ENCODE measurements around the gene TXNDC16. TPM values are rescaled to one million over a fixed set of nuclear protein-coding genes. Genes with fewer than 3 reads are reported as not detected.

Gene TXNDC16
- total RNA-seq, 2 experiments from 2014 or later: 4.0 to 5.2 TPM

- ChIA-PET POLR2A (no interaction called here), CTCF (interaction anchor here (0.6 to 0.9 kb wide), 2 partner anchors 35 to 652 kb away, joined by 3 read pairs; no protein-coding TSS in a partner anchor)
- Mint-ChIP-seq H3K4me1 (no peaks in the 10 kb centered on the region), H3K4me3 (no peak overlapping the region), H3K9me3 (ENCODE audit: low read depth) (no peaks in the 10 kb centered on the region), H3K27me3 (peaks cover 6% of the 10 kb centered on the region), H3K27ac (no peak overlapping the region), H3K36me3 (ENCODE audit: low read depth) (no peaks in the 10 kb centered on the region)
- ATAC-seq (peak; percentile 73), DNase-seq (no peak)
- intact Hi-C loops (cut with DNase I, micrococcal nuclease): no loop called here
Observed at GRCh38 chr14:52563120-52563519, 10.8 kb upstream of the TXNDC16 start.

GRCh38 chr14:52558688-52559087 lies 6.4 kb upstream of the TXNDC16 start:
- no peaks in the 10 kb centered on the region for H3K9me3 Mint-ChIP-seq (ENCODE audit: low read depth)
- no peak overlapping the region for H3K27ac Mint-ChIP-seq
- ChIA-PET CTCF (no interaction called here), POLR2A (no interaction called here)
- intact Hi-C loops (cut with DNase I, micrococcal nuclease): loop anchor here in 1 of 2 experiments (10.0 kb wide), 1 partner anchor 1464 kb away; the partner anchor contains the start of gene TRIM9
- peaks cover 6% of the 10 kb centered on the region for H3K27me3 Mint-ChIP-seq
- H3K36me3 Mint-ChIP-seq (ENCODE audit: low read depth): no peaks in the 10 kb centered on the region
- ATAC-seq (no peak), DNase-seq (no peak)
- no peak overlapping the region for H3K4me3 Mint-ChIP-seq
- peaks cover under 1% of the 10 kb centered on the region for H3K4me1 Mint-ChIP-seq

- Mint-ChIP-seq H3K4me3 (peak overlapping the region; percentile 85), H3K4me1 (peaks cover 18% of the 10 kb centered on the region), H3K9me3 (ENCODE audit: low read depth) (no peaks in the 10 kb centered on the region), H3K36me3 (ENCODE audit: low read depth) (no peaks in the 10 kb centered on the region), H3K27me3 (peaks cover 4% of the 10 kb centered on the region), H3K27ac (peak overlapping the region; percentile 83)
- intact Hi-C loops (cut with DNase I, micrococcal nuclease): loop anchor here in 1 of 2 experiments (2.0 to 10.0 kb wide), 6 partner anchors 23 to 1843 kb away; partner anchors contain the start of genes CDKN3, PTGER2, TMX1 and TRIM9
- ChIA-PET CTCF (interaction anchor here (0.6 to 1.3 kb wide), 5 partner anchors 12 to 1870 kb away, joined by 3 to 4 read pairs (median 3); no protein-coding TSS in a partner anchor), POLR2A (interaction anchor here (0.6 kb wide), 1 partner anchor 163 kb away, joined by 10 read pairs; no protein-coding TSS in a partner anchor)
- peak; percentile 91 for DNase-seq
- no peak for ATAC-seq
Observed at GRCh38 chr14:52553671-52554575, 1.6 kb upstream of the TXNDC16 start.

GRCh38 chr14:52553002-52553670 lies 831 bp upstream of the TXNDC16 start:
- ATAC-seq (peak; percentile 10), DNase-seq (peak; percentile 65)
- ChIA-PET CTCF (interaction anchor here (0.6 to 1.9 kb wide), 6 partner anchors 61 to 575 kb away, joined by 3 to 7 read pairs (median 3); partner anchors contain the start of gene PTGDR), POLR2A (interaction anchor here (0.6 to 1.0 kb wide), 2 partner anchors 10 to 164 kb away, joined by 5 to 10 read pairs; no protein-coding TSS in a partner anchor)
- Mint-ChIP-seq H3K27ac (no peak overlapping the region), H3K36me3 (ENCODE audit: low read depth) (no peaks in the 10 kb centered on the region), H3K9me3 (ENCODE audit: low read depth) (no peaks in the 10 kb centered on the region), H3K4me1 (peaks cover 18% of the 10 kb centered on the region), H3K27me3 (peaks cover 4% of the 10 kb centered on the region), H3K4me3 (peak overlapping the region; percentile 85)
- intact Hi-C loops (cut with DNase I, micrococcal nuclease): loop anchor here in 1 of 2 experiments (2.0 to 10.0 kb wide), 6 partner anchors 22 to 1844 kb away; partner anchors contain the start of genes CDKN3, PTGER2, TMX1 and TRIM9

- intact Hi-C loops (cut with DNase I, micrococcal nuclease): loop anchor here (1.0 to 10.0 kb wide), 14 partner anchors 21 to 1845 kb away; partner anchors contain the start of genes GNPNAT1 (in 2 of the 2), PSMC6 (in 2 of the 2), STYX (in 2 of the 2) and CDKN3 (in 1 of the 2)
- ChIA-PET CTCF (interaction anchor here (0.6 to 1.9 kb wide), 8 partner anchors 10 to 252 kb away, joined by 3 to 7 read pairs (median 3); no protein-coding TSS in a partner anchor), POLR2A (interaction anchor here (0.6 to 1.0 kb wide), 2 partner anchors 8 to 358 kb away, joined by 5 to 7 read pairs; no protein-coding TSS in a partner anchor)
- DNase-seq (no peak), ATAC-seq (no peak)
- peak overlapping the region; percentile 86 for H3K27ac Mint-ChIP-seq
- peaks cover 18% of the 10 kb centered on the region for H3K4me1 Mint-ChIP-seq
- H3K4me3 Mint-ChIP-seq: peak overlapping the region; percentile 77
- no peaks in the 10 kb centered on the region for H3K9me3 Mint-ChIP-seq (ENCODE audit: low read depth)
- no peaks in the 10 kb centered on the region for H3K36me3 Mint-ChIP-seq (ENCODE audit: low read depth)
- H3K27me3 Mint-ChIP-seq: peaks cover 3% of the 10 kb centered on the region
Observed at GRCh38 chr14:52551696-52552062, 626 bp downstream of the TXNDC16 start.

GRCh38 chr14:52551205-52551604 lies 1.1 kb downstream of the TXNDC16 start:
- no peak for ATAC-seq
- CTCF ChIA-PET: interaction anchor here (0.6 to 1.9 kb wide), 3 partner anchors 15 to 251 kb away, joined by 3 to 7 read pairs (median 3); no protein-coding TSS in a partner anchor
- Mint-ChIP-seq H3K27ac (peak overlapping the region; percentile 86), H3K4me1 (peaks cover 18% of the 10 kb centered on the region), H3K36me3 (ENCODE audit: low read depth) (no peaks in the 10 kb centered on the region), H3K4me3 (peak overlapping the region; percentile 77), H3K9me3 (ENCODE audit: low read depth) (no peaks in the 10 kb centered on the region), H3K27me3 (peaks cover 3% of the 10 kb centered on the region)
- intact Hi-C loops (cut with DNase I, micrococcal nuclease): loop anchor here in 1 of 2 experiments (5.0 to 10.0 kb wide), 3 partner anchors 239 to 1456 kb away; partner anchors contain the start of genes PTGER2, TMX1 and TRIM9
- no peak for DNase-seq
- POLR2A ChIA-PET: interaction anchor here (0.6 to 1.0 kb wide), 2 partner anchors 235 to 357 kb away, joined by 7 read pairs; no protein-coding TSS in a partner anchor

GRCh38 chr14:52550661-52551060 lies 1.6 kb downstream of the TXNDC16 start:
- POLR2A ChIA-PET: interaction anchor here (1.0 kb wide), 1 partner anchor 234 kb away, joined by 7 read pairs; no protein-coding TSS in a partner anchor

GRCh38 chr14:52547526-52547925 lies 4.8 kb downstream of the TXNDC16 start:
- H3K9me3 Mint-ChIP-seq (ENCODE audit: low read depth): no peaks in the 10 kb centered on the region
- ChIA-PET CTCF (no interaction called here), POLR2A (no interaction called here)
- no peaks in the 10 kb centered on the region for H3K36me3 Mint-ChIP-seq (ENCODE audit: low read depth)
- H3K4me1 Mint-ChIP-seq: peaks cover 16% of the 10 kb centered on the region
- no peak for ATAC-seq
- no peak overlapping the region for H3K27ac Mint-ChIP-seq
- DNase-seq: no peak
- no peak overlapping the region for H3K4me3 Mint-ChIP-seq
- intact Hi-C loops (cut with DNase I, micrococcal nuclease): no loop called here
- no peaks in the 10 kb centered on the region for H3K27me3 Mint-ChIP-seq

More at GRCh38 chr14:52550661-52551060, 1.6 kb downstream of the TXNDC16 start:
- CTCF ChIA-PET: interaction anchor here (0.6 to 1.0 kb wide), 2 partner anchors 15 to 230 kb away, joined by 3 read pairs; no protein-coding TSS in a partner anchor
- no peaks in the 10 kb centered on the region for H3K9me3 Mint-ChIP-seq (ENCODE audit: low read depth)
- DNase-seq (no peak), ATAC-seq (no peak)
- peak overlapping the region; percentile 77 for H3K4me3 Mint-ChIP-seq
- intact Hi-C loops (cut with DNase I, micrococcal nuclease): loop anchor here in 1 of 2 experiments (5.0 to 10.0 kb wide), 3 partner anchors 238 to 1456 kb away; partner anchors contain the start of genes PTGER2, TMX1 and TRIM9
- H3K27me3 Mint-ChIP-seq: peaks cover 3% of the 10 kb centered on the region
- peaks cover 18% of the 10 kb centered on the region for H3K4me1 Mint-ChIP-seq
- no peaks in the 10 kb centered on the region for H3K36me3 Mint-ChIP-seq (ENCODE audit: low read depth)
- no peak overlapping the region for H3K27ac Mint-ChIP-seq

- H3K36me3 Mint-ChIP-seq (ENCODE audit: low read depth): no peaks in the 10 kb centered on the region
- H3K9me3 Mint-ChIP-seq (ENCODE audit: low read depth): no peaks in the 10 kb centered on the region
- no peaks in the 10 kb centered on the region for H3K27me3 Mint-ChIP-seq
- intact Hi-C loops (cut with DNase I, micrococcal nuclease): no loop called here
- ChIA-PET CTCF (no interaction called here), POLR2A (no interaction called here)
- peaks cover 16% of the 10 kb centered on the region for H3K4me1 Mint-ChIP-seq
- H3K4me3 Mint-ChIP-seq: no peak overlapping the region
- no peak overlapping the region for H3K27ac Mint-ChIP-seq
- ATAC-seq (no peak), DNase-seq (no peak)
Observed at GRCh38 chr14:52547027-52547426, 5.3 kb downstream of the TXNDC16 start.

- DNase-seq: no peak
- no peak for ATAC-seq
- intact Hi-C loops (cut with DNase I, micrococcal nuclease): no loop called here
- Mint-ChIP-seq H3K4me1 (peaks cover 12% of the 10 kb centered on the region), H3K4me3 (no peak overlapping the region), H3K27ac (no peak overlapping the region), H3K36me3 (ENCODE audit: low read depth) (no peaks in the 10 kb centered on the region), H3K9me3 (ENCODE audit: low read depth) (no peaks in the 10 kb centered on the region), H3K27me3 (no peaks in the 10 kb centered on the region)
- ChIA-PET CTCF (no interaction called here), POLR2A (no interaction called here)
Observed at GRCh38 chr14:52546318-52546670, 6.0 kb downstream of the TXNDC16 start.

Data from activated CD4-positive, alpha-beta T cell treated with anti-CD3 and anti-CD28 coated beads for 36 hours (primary cell).